Kidney tubule cell (primary cell): Measurements from ENCODE around the gene MRPL45.

ENCODE experiments used
- DNase-seq: peaks from one replicate; pipeline ENCODE4 v3.0.0-alpha.2; 2018; ENCODE audit warnings: low spot score

The MRPL45 gene

GRCh38 chr17:38349097-38349730, 52.2 kb downstream of the MRPL45 start:
- DNase-seq = peak; percentile 80

- no peak for DNase-seq
Measured at GRCh38 chr17:38350035-38350434, 53.1 kb downstream of the MRPL45 start.

GRCh38 chr17:38351412-38352222, 54.6 kb downstream of the MRPL45 start, which contains the start of gene SOCS7:
Gene SOCS7 (plus strand): TSS chr17:38351844. CDS start chr17:38352053, 209 bp downstream.
- peak; percentile 91 for DNase-seq

GRCh38 chr17:38352245-38353085, 55.5 kb downstream of the MRPL45 start:
- peak; percentile 22 for DNase-seq

GRCh38 chr17:38353086-38353604, 56.2 kb downstream of the MRPL45 start:
- DNase-seq = no peak

GRCh38 chr17:38353668-38354067, 56.7 kb downstream of the MRPL45 start:
- no peak for DNase-seq

GRCh38 chr17:38354466-38354865, 57.5 kb downstream of the MRPL45 start:
- no peak for DNase-seq

GRCh38 chr17:38355251-38355650, 58.3 kb downstream of the MRPL45 start:
- no peak for DNase-seq

GRCh38 chr17:38357486-38358123, 60.6 kb downstream of the MRPL45 start:
- no peak for DNase-seq

GRCh38 chr17:38358586-38359513, 61.9 kb downstream of the MRPL45 start:
- no peak for DNase-seq

- DNase-seq = no peak
Measured at GRCh38 chr17:38361694-38362465, 64.9 kb downstream of the MRPL45 start.

- DNase-seq = no peak
Measured at GRCh38 chr17:38363016-38363415, 66.0 kb downstream of the MRPL45 start.

- no peak for DNase-seq
Measured at GRCh38 chr17:38364741-38365140, 67.8 kb downstream of the MRPL45 start.

- DNase-seq = no peak
Measured at GRCh38 chr17:38369124-38369886, 72.3 kb downstream of the MRPL45 start.
